Keratinocyte (primary cell): Measurements from ENCODE around the gene IL27RA. TPM values are rescaled to one million over a fixed set of nuclear protein-coding genes. Genes with fewer than 3 reads are reported as not detected.

ENCODE experiments used
- DNase-seq: peaks from one replicate; pipeline ENCODE4 v3.0.0-alpha.2; 2011; ENCODE audit warnings: low read depth, missing footprints, low spot score
- FAIRE-seq: peaks from 2 replicates; lab custom pipeline; 2011; peaks lifted over from hg19 to GRCh38; lab: Jason Lieb, UNC
- H2AFZ ChIP-seq: 2 replicates; pipeline ENCODE4 v1.6.0; 2012; ENCODE audit warnings: low read length, control low read depth, inconsistent platforms; ENCODE audit not compliant: control insufficient read depth
- H3K27ac ChIP-seq: 2 replicates; pipeline ENCODE4 v1.5.1; 2011; ENCODE audit warnings: low read length; ENCODE audit not compliant: control insufficient read depth, insufficient read depth
- H3K27me3 ChIP-seq: 3 replicates; pipeline ENCODE4 v1.6.0; 2011; ENCODE audit warnings: low read length; ENCODE audit not compliant: control insufficient read depth, insufficient read depth; ENCODE audit errors: extremely low read depth
- H3K36me3 ChIP-seq, 2 experiments: 2 replicates in 1 of 2; 3 replicates in 1 of 2; pipeline ENCODE4 v1.5.1; 2011; ENCODE audit warnings: low read length in 2 of 2, mild to moderate bottlenecking in 1 of 2; ENCODE audit not compliant: control insufficient read depth in 2 of 2, insufficient read depth in 2 of 2; ENCODE audit errors: extremely low read depth in 1 of 2
- H3K4me1 ChIP-seq: 3 replicates; pipeline ENCODE4 v1.5.1; 2011; ENCODE audit warnings: low read length; ENCODE audit not compliant: control insufficient read depth, insufficient read depth; ENCODE audit errors: extremely low read depth
- H3K4me2 ChIP-seq: 3 replicates; pipeline ENCODE4 v1.6.0; 2011; ENCODE audit warnings: low read depth, low read length; ENCODE audit not compliant: control insufficient read depth, insufficient read depth; ENCODE audit errors: extremely low read depth
- H3K4me3 ChIP-seq, 3 experiments: fragments of 200-600 bp in 1 of 3; sonication (generic) in 1 of 3; 2 replicates in 2 of 3; 3 replicates in 1 of 3; pipeline ENCODE4 v1.5.1; 2011 to 2016; ENCODE audit warnings: low read length in 3 of 3, mild to moderate bottlenecking in 3 of 3, control low read depth in 2 of 3, inconsistent platforms in 1 of 3, low read depth in 1 of 3, mixed read lengths in 1 of 3, mixed run types in 1 of 3, moderate library complexity in 1 of 3; ENCODE audit not compliant: control insufficient read depth in 2 of 3, insufficient read depth in 2 of 3; ENCODE audit errors: extremely low read depth in 1 of 3
- H3K79me2 ChIP-seq: 2 replicates; pipeline ENCODE4 v1.6.0; 2012; ENCODE audit warnings: low read length; ENCODE audit not compliant: control insufficient read depth, insufficient read depth
- H3K9ac ChIP-seq: 3 replicates; pipeline ENCODE4 v1.6.0; 2011; ENCODE audit warnings: low read length; ENCODE audit not compliant: control insufficient read depth, insufficient read depth; ENCODE audit errors: extremely low read depth
- H3K9me1 ChIP-seq: 3 replicates; pipeline ENCODE4 v1.6.0; 2011; ENCODE audit warnings: low read length; ENCODE audit not compliant: control insufficient read depth, insufficient read depth; ENCODE audit errors: extremely low read depth
- H3K9me3 ChIP-seq: 2 replicates; pipeline ENCODE4 v1.5.1; 2012; ENCODE audit warnings: low read depth, low read length; ENCODE audit not compliant: control insufficient read depth
- H4K20me1 ChIP-seq: 3 replicates; pipeline ENCODE4 v1.6.0; 2011; ENCODE audit warnings: low read length; ENCODE audit not compliant: control insufficient read depth, insufficient read depth; ENCODE audit errors: extremely low read depth
- CTCF ChIP-seq, 3 experiments: IDR thresholded peaks in 1 of 3; conservative IDR thresholded peaks in 1 of 3; optimal IDR thresholded peaks in 1 of 3; 2 replicates in 2 of 3; 3 replicates in 1 of 3; pipeline versions ENCODE3 to v1.5.1; 2011; ENCODE audit warnings: low read length in 3 of 3, mild to moderate bottlenecking in 3 of 3, moderate library complexity in 2 of 3, control low read depth in 1 of 3, inconsistent platforms in 1 of 3; ENCODE audit not compliant: insufficient read depth in 2 of 3; ENCODE audit errors: extremely low read depth in 1 of 3
- EZH2 ChIP-seq: IDR thresholded peaks from one replicate; pipeline ENCODE4 v1.6.1; 2012; ENCODE audit warnings: inconsistent platforms, mild to moderate bottlenecking, low read length, moderate library complexity
- dilution Hi-C: fragments of 300-500 bp; cut with MboI; formaldehyde crosslinking; loops from one replicate; pipeline ENCODE4 v1.7.0; 2020; ENCODE audit warnings: low sequenced_read_pairs; ENCODE audit not compliant: extremely low pct_ligation_motif_present
- polyA plus RNA-seq, 5 experiments: library from polyadenylated mRNA; depleted of rRNA in 3 of 5; stranded (reverse) in 3 of 5; stranded (forward) in 1 of 5; unstranded in 1 of 5; fragments of >200 nt; gene quantifications; 1 replicate in 1 of 5; 2 replicates in 3 of 5; 3 replicates in 1 of 5; pipeline versions ENCODE4 v1.2.1 to v1.2.3, GENCODE V29; 2011 to 2012; ENCODE audit warnings: missing spikeins in 2 of 5, low read depth in 1 of 5, low replicate concordance in 1 of 5

Gene IL27RA
- polyA plus RNA-seq, 1 donor (not counting 4 experiments of a cell fraction or from before 2014, with no cell fraction given) = 2.2 TPM

- FAIRE-seq = no peak
- Histone ChIP-seq H3K36me3 (peaks cover 0 to 2% of the 10 kb centered on the region in 2 experiments), H3K9me3 (no peaks in the 10 kb centered on the region), H3K9ac (no peak overlapping the region), H3K27me3 (peaks cover 26% of the 10 kb centered on the region), H2AFZ (no peak overlapping the region), H3K4me1 (no peaks in the 10 kb centered on the region), H4K20me1 (no peaks in the 10 kb centered on the region), H3K9me1 (no peaks in the 10 kb centered on the region), H3K79me2 (no peaks in the 10 kb centered on the region), H3K27ac (no peak overlapping the region), H3K4me3 (no peak overlapping the region), H3K4me2 (no peak overlapping the region)
- no peak for DNase-seq
- no peak for TF ChIP-seq EZH2
- no peak for TF ChIP-seq CTCF (optimal IDR thresholded peaks at IDR 0.05 in 1 of 3, IDR thresholded peaks at IDR 0.05 in 1 of 3, conservative IDR thresholded peaks at IDR 0.05 in 1 of 3; ENCODE audit: extremely low read depth in 1 of 3, insufficient read depth in 2 of 3, low read length in 3 of 3)
- dilution Hi-C loops = no loop called here
These were observed 22.5 kb downstream of the IL27RA start for GRCh38 chr19:14054099-14054498.

GRCh38 chr19:14054721-14055120, 23.2 kb downstream of the IL27RA start:
- Histone ChIP-seq H3K9me1 (no peaks in the 10 kb centered on the region), H3K4me3 (no peak overlapping the region), H3K4me2 (no peak overlapping the region), H3K9ac (no peak overlapping the region), H3K4me1 (no peaks in the 10 kb centered on the region), H4K20me1 (no peaks in the 10 kb centered on the region), H2AFZ (no peak overlapping the region), H3K27me3 (peaks cover 31% of the 10 kb centered on the region), H3K27ac (no peak overlapping the region), H3K9me3 (no peaks in the 10 kb centered on the region), H3K36me3 (peaks cover 0 to 2% of the 10 kb centered on the region in 2 experiments), H3K79me2 (no peaks in the 10 kb centered on the region)
- DNase-seq = no peak
- dilution Hi-C loops = no loop called here
- FAIRE-seq = no peak
- TF ChIP-seq CTCF (optimal IDR thresholded peaks at IDR 0.05 in 1 of 3, IDR thresholded peaks at IDR 0.05 in 1 of 3, conservative IDR thresholded peaks at IDR 0.05 in 1 of 3; ENCODE audit: extremely low read depth in 1 of 3, insufficient read depth in 2 of 3, low read length in 3 of 3) = no peak
- no peak for TF ChIP-seq EZH2
